Endometrial microvascular endothelial cells (primary cell): Measurements from ENCODE around the gene BMAL2. TPM values are rescaled to one million over a fixed set of nuclear protein-coding genes. Genes with fewer than 3 reads are reported as not detected.

Source experiments
- in situ Hi-C: cut with HindIII; loops from 2 replicates; pipeline ENCODE4 v1.10.0; 2017; ENCODE audit warnings: low sequenced_read_pairs, low pct_unique_long_range_greater_than_20kb; ENCODE audit errors: inconsistent ontology term
- total RNA-seq: library from RNA; depleted of rRNA; stranded (reverse); fragments of >200 nt; gene quantifications from one replicate; pipeline ENCODE4 v1.2.3, GENCODE V29; 2015; ENCODE audit errors: inconsistent ontology term

BMAL2 gene
- total RNA-seq, 1 donor from 2014 or later, result 67.1 TPM

DNA sequence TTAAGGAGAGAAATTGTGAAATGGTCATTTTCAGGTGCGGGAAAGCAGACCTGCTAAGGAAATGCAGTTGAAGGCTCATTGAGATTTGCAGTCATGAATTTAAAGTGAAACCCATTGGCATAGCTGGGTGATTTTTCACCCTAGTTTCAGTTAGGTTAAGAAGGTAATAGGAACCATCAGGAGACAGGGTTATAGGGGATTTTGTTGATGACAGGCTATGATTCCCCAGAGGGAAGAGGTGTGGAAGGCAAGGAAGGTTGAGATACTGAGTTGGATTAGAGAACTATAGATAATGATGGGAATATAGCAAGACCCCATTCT lies 22.7 kb upstream of the BMAL2 start:
- in situ Hi-C loops, result loop anchor here (25.0 kb wide), 1 partner anchor 273 kb away; no protein-coding TSS in a partner anchor

DNA sequence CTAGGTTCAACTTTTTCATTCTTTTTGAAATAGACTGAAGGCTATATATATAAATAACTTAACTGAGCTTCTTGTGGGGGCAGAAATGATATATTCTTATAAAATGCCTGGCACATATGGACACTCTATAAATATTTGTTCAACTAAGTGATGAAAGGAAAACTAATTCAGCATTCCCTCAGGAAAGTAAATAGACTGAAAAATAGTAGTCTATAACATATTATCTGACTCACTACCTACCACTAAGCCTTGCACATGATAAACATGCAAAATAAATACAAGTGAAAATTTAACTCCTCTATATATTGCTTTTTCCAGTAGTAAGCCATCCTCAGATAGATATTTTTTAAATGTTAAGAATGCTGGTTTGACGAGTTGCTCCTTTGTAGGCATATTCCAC lies 15.7 kb upstream of the BMAL2 start:
- in situ Hi-C loops, result loop anchor here (25.0 kb wide), 1 partner anchor 280 kb away; no protein-coding TSS in a partner anchor

DNA sequence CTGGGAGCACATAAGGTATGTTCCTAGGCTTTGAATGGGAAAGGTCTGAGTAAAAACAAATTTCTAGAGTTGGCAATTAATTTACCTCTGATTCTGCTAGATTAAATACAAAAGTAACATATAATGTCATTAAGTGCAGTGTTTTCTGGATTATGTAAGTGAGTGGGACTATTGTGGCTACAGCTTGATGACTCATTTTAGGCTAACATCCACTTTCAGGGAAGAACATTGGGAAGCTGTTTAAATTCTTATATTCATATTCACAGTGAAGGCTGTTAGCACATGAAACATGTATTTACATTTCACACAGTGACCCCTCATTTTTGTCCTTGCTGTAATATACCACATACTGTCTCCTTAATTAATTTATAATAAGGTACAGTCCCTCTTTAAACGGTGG lies 13.2 kb upstream of the BMAL2 start:
- in situ Hi-C loops, result loop anchor here (25.0 kb wide), 1 partner anchor 282 kb away; no protein-coding TSS in a partner anchor

DNA sequence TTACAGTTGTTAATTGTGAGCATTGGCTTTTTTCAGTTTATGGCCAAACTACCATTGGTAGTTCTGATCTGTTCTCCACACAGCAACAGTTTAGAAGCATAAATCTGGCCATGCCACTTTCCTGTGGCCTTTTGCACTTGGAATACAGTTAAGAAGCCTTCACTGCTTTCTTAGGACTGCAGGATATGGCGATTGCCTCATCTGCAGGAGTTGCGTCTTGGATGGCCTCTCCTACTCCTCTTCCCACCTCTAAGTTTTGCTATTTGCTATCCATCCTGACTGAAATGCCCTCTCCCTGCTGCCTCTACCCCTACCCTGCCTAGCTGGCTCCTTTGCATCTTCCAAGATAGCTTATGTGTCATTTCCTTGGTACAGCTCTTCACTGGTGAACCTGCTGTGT lies 12.8 kb upstream of the BMAL2 start:
- in situ Hi-C loops, result loop anchor here (25.0 kb wide), 1 partner anchor 283 kb away; no protein-coding TSS in a partner anchor

DNA sequence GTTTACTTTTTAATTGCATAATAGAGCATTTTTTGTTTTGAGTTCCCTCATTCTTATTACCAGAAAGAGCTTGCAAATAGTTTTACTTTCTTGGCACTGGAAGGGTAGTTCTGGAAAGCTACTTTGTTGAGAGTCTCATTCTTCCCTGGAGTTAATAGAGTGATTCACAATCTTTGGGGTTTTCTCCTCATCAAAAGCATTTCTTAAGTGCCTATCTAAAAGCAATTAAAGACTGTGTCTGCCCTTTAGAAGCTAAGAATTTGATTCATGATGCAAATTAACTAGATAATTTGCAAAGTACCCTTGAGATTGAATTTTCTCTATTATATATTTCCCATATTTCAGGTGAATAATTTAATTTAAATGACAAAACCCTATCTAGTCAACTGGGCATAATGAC lies 8.1 kb upstream of the BMAL2 start:
- in situ Hi-C loops, result loop anchor here (25.0 kb wide), 1 partner anchor 287 kb away; no protein-coding TSS in a partner anchor

DNA sequence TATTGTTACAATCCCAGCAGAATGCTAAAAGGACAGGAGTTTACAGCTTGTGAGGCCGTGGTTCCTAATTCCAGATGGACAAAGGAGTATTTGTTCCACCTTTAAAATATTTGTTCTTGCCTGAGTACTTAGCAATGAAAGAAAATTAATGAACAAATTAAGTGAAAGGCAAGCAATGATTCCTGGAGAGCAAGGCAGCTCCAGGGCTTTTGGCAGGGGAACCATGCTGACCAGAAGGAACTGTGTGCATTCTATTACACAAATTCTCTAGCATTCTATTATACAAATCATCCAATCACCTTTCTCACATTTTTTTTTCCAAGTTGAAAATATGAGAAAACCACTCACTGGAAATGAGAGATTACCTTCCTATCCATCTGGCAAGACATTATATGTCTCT lies 1.8 kb upstream of the BMAL2 start:
- in situ Hi-C loops, result no loop called here

DNA sequence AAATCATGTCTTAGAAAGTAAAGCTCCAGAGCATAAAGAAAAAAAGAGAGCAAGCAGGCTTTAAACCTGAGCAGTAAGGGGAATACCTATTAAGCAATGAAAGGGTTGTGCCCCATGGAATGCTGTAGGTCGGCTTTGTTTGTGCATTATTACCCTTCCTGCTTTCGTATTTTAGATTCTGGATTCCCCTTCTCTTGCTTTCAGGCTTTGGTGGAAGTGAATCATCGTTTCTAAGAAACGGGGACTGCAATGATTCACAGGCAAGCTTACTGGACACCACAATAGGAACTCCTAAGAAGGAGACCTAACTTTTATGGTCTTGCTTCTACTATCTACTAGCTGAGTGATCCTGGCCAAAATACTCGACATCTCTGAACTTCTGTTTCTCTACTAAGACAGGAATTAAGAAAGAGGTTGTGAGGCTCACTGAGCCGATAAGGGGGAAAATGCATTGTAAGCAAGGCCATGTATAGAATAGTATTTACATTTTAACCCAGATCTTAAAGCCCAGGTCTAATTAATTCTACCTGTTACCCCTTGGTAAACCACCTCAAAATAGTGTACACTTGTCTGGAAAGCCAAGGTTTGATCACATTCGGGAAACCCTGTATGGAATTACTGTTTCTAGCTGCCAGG lies 1.2 kb upstream of the BMAL2 start:
- in situ Hi-C loops, result no loop called here

DNA sequence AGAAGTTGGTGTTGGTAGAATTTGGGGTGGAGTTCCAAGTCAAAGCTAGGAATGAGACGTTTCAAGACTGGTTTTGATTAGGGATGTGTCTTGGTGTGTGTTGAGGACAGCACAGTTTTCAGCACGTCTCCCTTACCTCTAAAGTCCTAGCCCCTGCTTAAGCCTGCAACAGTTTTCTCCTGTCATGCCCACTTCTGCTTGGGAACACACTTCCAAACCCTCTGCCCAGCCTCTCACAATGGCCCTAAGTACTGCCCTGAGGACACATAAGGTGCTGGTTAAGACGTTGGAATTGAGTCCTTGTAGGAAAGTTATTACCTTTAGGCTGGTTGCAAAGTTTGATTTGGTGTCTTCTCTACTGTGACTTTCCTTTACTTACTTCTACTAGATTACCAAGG lies 710 bp upstream of the BMAL2 start:
- in situ Hi-C loops, result no loop called here

DNA sequence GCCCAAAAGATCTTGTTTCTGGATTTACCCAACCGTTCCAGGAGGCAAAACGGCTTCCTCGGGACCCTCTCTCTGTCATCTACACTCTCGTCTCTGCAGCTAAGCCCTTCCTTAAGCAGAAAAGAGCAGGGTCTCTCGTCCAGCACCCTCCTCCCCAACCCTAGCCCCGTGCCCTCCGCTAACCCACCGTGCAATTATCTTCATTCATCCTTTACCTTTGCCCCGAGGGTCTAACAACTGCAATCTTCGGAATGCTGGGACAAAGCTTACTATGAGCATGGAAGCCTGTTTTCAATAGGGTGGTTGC lies 276 bp upstream of the BMAL2 start:
- in situ Hi-C loops, result no loop called here

DNA sequence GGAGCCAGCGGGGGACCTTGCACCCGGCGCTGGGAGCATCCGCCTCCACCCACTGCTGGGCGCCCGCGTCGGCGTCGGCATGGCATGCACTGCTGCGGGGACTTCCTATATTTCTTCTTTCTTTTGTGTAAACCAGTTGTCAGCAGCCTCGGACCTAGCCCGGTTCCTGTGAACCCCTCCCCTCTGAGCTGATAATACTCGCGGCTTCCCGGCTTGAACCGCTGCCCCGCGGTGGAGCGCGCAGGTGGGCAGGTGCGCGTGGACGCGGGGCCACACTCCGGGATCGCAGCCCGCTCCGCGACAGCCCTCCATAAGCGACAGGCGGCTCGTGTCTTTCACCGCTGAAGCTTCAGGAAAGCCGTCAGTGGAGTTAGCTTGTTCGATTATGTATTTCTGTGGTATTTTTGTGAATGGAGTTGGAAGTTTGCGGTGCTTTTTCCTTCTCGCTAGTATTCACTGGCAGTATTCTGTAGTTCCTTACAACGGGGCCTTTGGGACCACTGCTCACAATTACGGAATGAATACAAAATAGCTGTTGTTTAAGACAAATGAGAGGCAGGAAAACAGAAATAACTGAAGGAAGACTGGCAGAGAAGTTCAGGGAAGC lies 870 bp downstream of the BMAL2 start:
- in situ Hi-C loops, result no loop called here

DNA sequence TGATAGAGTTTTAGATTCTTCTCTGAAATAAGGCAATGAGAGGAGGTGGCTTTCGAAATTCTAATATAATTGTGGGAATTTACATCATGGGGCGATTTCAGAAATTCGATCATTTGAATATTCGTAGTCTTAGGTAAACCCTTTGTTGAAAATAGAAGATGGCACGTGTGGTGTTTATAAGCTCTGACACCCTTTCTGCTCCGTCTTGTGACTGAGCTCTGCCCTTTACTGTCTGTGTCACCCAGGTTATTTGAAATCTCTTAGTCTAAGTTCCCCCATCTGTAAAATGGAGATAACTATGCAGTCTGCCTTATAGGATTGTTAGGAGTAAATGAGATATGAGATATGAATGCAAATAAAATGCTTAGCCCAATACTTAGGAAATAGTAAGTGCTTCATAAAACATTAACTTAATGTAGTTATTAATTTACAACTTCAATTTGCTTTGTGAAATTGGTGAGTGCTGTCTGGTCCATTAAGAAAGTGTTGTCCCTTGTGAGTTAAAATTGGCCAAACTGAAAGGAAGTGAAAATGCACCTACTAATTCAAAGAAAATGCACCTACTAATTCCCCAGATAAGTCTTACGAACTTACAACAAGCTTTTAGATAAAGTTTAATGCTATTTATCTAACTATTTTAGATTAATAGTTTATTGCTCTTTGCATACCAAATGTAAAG lies 1.5 kb downstream of the BMAL2 start:
- in situ Hi-C loops, result no loop called here

DNA sequence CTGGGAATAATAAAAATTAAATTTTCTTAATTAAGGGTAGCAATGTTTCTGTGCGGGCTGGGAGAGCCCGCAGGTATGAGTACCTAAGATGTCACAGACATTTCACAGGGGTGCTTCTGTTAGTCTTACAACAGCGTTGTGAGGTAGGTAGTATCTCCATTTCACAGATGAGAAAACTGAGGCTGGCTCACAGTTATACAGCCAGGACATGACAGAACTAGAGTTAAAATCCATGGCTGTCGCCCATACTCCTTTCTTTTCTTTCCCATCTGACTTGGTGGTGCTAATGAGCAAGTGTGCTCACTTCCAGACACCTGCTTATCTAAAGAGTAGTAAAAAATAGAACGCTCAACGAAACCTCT lies 2.1 kb downstream of the BMAL2 start:
- in situ Hi-C loops, result no loop called here

DNA sequence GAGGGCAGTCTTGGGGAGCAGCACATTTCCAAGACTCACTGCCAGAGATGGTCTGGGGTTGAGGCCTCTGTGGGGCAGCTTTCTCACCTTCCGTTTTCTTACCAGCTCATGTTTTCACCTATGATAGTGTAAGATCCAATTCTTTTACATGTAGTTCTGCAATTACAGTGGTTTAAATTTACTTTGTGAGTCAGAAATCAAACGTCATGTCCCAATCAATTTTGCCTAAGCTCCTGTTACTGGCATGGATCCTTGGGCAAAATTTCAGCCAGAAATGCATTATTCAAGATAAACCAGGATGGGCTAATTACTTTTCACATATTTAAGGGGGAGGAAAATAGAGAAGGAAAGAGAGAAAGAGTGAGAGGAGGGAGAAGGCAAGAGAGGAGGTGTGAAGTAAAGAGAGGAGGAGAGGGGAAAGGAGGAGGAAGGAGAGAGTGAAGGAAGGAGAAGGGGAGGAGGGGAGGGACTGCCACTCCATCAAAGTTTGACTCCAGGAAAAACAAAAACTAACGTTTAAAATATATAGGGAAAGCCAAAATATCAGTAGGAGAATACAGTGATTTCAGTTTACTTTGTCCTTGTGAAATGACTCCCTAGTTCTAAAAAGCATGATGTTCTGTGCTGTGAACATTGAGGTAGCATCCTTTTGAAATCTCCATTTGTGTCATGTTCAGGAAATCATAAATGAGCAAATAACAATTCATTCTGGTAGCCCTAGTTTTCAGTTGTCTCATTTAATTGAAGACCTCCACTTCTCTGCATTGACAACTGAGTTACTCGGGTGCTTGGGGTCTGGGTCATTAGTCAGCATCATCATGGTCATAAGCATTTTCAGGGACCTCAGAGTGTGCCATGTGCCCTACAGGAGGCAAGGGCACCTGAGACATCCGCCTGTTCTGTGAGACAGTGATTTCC lies 3.0 kb downstream of the BMAL2 start:
- in situ Hi-C loops, result no loop called here

DNA sequence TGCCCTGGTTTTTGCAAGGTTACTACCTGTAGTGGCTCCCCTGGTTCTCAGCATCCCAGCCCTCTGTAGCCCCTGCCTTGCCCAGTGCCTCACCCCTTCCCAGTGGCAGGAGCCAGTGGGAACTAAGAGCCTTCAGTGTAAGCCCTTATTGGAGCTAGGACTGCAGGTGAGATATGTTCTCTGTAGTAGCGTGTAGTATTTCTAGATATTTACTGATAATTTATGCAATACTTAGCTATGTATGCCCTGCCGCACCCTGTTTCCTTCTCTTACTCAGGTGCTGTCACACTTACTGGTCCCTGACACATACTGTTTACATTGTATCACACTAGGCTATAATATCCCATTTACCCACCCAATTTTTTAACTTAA lies 3.6 kb downstream of the BMAL2 start:
- in situ Hi-C loops, result no loop called here

DNA sequence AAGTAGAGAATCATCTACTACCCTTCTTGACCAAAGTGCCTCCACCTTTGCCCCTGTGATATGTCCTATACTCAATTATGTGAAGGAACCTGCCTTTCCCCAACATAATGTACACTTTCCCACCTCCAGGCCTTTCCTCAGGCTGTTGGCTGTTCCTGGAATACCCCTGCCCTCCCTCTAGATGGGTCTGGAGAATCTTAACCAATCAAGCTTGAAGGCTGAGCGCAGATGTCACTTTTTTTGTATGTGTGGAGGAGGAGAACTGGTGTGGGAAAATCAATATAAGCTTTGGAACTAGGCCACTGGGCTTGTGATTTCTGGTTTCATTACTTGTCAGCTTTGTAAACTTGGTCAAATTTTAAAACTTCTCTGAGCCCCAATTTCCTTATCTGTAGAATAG lies 4.7 kb downstream of the BMAL2 start:
- in situ Hi-C loops, result no loop called here

DNA sequence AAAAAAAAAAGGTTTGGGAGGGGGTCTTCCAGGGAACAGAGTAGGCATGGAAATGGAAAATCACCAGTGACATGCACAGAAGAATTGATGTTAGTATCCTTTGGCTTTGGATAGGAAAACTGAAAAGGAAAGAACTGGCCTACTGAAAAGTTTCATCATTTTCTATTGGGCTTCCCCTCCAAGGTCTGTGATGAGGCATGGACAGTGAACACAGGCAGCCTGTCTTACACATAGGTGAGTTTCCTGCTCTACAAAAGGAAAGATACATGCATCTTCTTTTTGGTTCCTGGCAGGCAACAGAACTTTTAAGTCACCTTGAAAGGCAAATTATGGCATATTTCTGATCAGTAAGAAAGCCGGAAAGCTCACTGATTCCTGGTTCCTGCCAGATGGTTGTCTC lies 5.8 kb downstream of the BMAL2 start:
- in situ Hi-C loops, result no loop called here

DNA sequence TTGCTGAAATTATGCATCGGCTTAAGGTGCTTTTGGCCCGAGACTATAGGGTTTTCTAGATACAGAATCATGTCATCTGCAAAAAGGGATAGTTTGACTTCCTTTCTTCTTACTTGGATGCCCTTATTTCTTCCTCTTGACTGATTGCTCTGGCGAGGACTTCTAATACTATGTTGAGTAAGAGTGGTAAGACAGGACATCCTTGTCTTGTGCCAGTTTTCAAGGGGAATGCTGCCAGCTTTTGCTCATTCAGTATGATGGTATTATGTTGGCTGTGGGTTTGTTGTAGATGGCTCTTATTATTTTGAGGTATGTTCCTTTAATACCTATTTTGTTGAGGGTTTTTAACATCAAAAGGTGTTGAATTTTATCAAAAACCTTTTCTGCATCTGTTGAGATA lies 8.3 kb downstream of the BMAL2 start:
- in situ Hi-C loops, result no loop called here

DNA sequence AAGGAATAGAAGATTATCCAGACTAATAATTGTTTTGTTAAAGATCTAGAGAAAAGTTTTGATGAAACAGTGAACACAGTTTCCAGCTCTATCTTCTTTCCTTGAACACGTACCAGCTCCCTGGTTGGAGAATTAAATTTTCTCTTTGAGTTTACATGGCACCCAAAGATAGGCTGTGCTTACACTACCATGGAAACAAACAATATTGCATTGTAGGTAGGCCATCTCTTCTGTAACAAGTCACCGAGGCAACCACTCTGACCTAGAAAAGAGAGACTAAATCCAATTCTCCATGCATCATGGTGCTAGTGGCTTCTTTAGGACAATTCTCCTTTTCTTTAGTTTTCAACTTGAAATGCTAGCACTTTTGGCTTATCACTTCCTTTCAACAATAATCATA lies 9.9 kb downstream of the BMAL2 start:
- in situ Hi-C loops, result no loop called here

DNA sequence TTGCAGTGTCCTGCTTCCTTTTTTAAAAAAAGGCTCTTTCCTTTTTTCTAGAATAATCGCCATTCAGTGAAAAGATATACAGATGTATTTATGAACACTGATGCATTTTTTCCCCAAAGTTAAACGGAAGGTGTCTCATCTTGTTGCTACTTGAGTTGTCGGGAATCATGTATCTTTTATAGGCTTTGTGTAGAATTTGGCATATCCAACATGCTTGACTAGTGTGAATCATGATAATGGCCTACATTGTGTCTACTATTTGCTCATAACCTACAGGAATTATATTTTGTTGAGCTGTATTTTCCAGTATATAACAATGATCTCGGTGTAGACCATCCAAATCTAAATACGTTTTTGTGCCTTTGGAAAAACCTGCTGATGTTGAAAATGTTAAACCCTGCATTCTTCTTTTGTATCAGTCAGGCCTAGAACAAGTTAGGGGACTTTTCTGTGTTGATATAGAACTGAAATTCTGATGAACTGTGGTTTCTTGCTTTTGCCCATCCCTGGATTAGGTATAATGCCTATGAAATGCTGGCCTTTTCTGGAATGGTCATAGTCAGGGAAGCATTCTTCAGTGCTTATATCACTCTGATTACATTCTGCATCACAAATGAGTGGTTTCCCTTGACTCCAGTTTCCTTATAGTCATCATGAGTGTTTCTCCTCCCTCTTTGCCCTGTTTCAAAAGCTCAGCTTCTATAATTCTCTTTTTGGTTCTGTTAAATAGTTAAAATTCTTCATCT lies 10.8 kb downstream of the BMAL2 start:
- in situ Hi-C loops, result no loop called here
